Ovary (tissue), 3 donors: ENCODE results near the gene DYNLT2.

Source experiments
- EP300 ChIP-seq: sonication (generic); formaldehyde crosslinking; IDR thresholded peaks from one replicate; pipeline ENCODE4 v1.6.1; 2017; ENCODE audit warnings: antibody characterized with exemption
- POLR2A ChIP-seq: fragments of 450-650 bp; IDR thresholded peaks from one replicate; pipeline ENCODE4 v1.6.1; 2017; ENCODE audit warnings: antibody characterized with exemption, mild to moderate bottlenecking, moderate library complexity
- TF ChIP-seq, protein P1 (sequence below), 3 donors: fragments of 450-650 bp in 2 of 3; fragments of 200-600 bp in 1 of 3; IDR thresholded peaks; one replicate each; pipeline versions ENCODE4 v1.5.1 to v1.8.0; 2016 to 2022; ENCODE audit warnings: antibody characterized with exemption in 3 of 3, mild to moderate bottlenecking in 1 of 3
- donor health status: DM: no; HTN: no; CAD: no.

DNA sequence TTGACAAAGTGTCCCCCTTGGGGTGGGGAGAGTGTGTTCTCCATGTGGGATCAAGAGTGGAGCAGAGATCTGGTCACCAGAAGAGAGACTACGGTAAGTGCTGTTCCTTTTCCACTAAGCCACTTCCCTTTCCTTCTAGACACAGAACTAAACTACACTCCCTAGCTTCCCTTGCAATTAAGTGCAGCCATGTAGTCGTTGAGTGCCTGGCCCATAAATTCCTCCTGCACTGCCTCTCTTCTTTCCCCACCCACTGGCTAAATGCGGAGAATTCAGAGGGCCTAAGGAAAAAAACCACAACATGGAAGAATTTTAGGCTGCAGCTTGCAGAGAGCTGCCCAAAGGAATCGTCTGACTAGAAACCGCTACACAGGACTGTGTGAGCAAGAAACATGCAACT, 51.1 kb downstream of the DYNLT2 start:
- TF ChIP-seq, protein P1, sequence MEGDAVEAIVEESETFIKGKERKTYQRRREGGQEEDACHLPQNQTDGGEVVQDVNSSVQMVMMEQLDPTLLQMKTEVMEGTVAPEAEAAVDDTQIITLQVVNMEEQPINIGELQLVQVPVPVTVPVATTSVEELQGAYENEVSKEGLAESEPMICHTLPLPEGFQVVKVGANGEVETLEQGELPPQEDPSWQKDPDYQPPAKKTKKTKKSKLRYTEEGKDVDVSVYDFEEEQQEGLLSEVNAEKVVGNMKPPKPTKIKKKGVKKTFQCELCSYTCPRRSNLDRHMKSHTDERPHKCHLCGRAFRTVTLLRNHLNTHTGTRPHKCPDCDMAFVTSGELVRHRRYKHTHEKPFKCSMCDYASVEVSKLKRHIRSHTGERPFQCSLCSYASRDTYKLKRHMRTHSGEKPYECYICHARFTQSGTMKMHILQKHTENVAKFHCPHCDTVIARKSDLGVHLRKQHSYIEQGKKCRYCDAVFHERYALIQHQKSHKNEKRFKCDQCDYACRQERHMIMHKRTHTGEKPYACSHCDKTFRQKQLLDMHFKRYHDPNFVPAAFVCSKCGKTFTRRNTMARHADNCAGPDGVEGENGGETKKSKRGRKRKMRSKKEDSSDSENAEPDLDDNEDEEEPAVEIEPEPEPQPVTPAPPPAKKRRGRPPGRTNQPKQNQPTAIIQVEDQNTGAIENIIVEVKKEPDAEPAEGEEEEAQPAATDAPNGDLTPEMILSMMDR (IDR thresholded peaks at IDR 0.05) = no peak
- TF ChIP-seq EP300 (no peak), POLR2A (no peak)
